ENCODE data around the gene PRPH2. TPM values are rescaled to one million over a fixed set of nuclear protein-coding genes. Genes with fewer than 3 reads are reported as not detected.
A peak's percentile ranks its signal among the peaks of the same experiment; 100 is the strongest.
"Not testable (repeated sequence)": the region's sequence is repeated elsewhere in the genome, so short reads cannot be mapped to it uniquely, and the experiment has no call there.

The PRPH2 gene
- total RNA-seq, 1 donor from 2014 or later = 1.7 TPM

- no peak for DNase-seq (ENCODE audit: low spot score)
Observed at GRCh38 chr6:42698217-42698616, 24.2 kb downstream of the PRPH2 start.

GRCh38 chr6:42697268-42697655 is 25.1 kb downstream of the PRPH2 start:
- no peak for DNase-seq (ENCODE audit: low spot score)

GRCh38 chr6:42696526-42697267 is 25.7 kb downstream of the PRPH2 start:
- no peak for DNase-seq (ENCODE audit: low spot score)

GRCh38 chr6:42694586-42694985 is 27.8 kb downstream of the PRPH2 start:
- no peak for DNase-seq (ENCODE audit: low spot score)

- no peak for DNase-seq (ENCODE audit: low spot score)
Observed at GRCh38 chr6:42693725-42694323, 28.6 kb downstream of the PRPH2 start.

GRCh38 chr6:42692137-42692911 is 30.1 kb downstream of the PRPH2 start:
- no peak for DNase-seq (ENCODE audit: low spot score)

- no peak for DNase-seq (ENCODE audit: low spot score)
Observed at GRCh38 chr6:42690872-42691271, 31.5 kb downstream of the PRPH2 start.

GRCh38 chr6:42690151-42690702 is 32.2 kb downstream of the PRPH2 start:
- no peak for DNase-seq (ENCODE audit: low spot score)

GRCh38 chr6:42689371-42689770 is 33.0 kb downstream of the PRPH2 start:
- no peak for DNase-seq (ENCODE audit: low spot score)

- no peak for DNase-seq (ENCODE audit: low spot score)
Observed at GRCh38 chr6:42688281-42688680, 34.1 kb downstream of the PRPH2 start.

- no peak for DNase-seq (ENCODE audit: low spot score)
Observed at GRCh38 chr6:42679358-42679757, 43.0 kb downstream of the PRPH2 start.

- no peak for DNase-seq (ENCODE audit: low spot score)
Observed at GRCh38 chr6:42674780-42675179, 47.6 kb downstream of the PRPH2 start.

- DNase-seq (ENCODE audit: low spot score) = not testable (repeated sequence)
Observed at GRCh38 chr6:42674368-42674767, 48.0 kb downstream of the PRPH2 start.

- no peak for DNase-seq (ENCODE audit: low spot score)
Observed at GRCh38 chr6:42664718-42665117, 57.7 kb downstream of the PRPH2 start.

- DNase-seq (ENCODE audit: low spot score) = peak; percentile 86
Observed at GRCh38 chr6:42661540-42662153, 60.8 kb downstream of the PRPH2 start.

- no peak for DNase-seq (ENCODE audit: low spot score)
Observed at GRCh38 chr6:42659806-42660205, 62.6 kb downstream of the PRPH2 start.

GRCh38 chr6:42653851-42654250 is 68.5 kb downstream of the PRPH2 start:
- DNase-seq (ENCODE audit: low spot score) = no peak

GRCh38 chr6:42652024-42652746 is 70.2 kb downstream of the PRPH2 start:
- no peak for DNase-seq (ENCODE audit: low spot score)
